GM12873 (cell line): ENCODE data around the gene AFTPH.

Experiments
- TF ChIP-seq, protein P1 (sequence below): IDR thresholded peaks from 2 replicates; pipeline ENCODE4 v1.5.1; 2012; ENCODE audit warnings: low read depth, mild to moderate bottlenecking, moderate library complexity, low read length, control low read depth; ENCODE audit not compliant: insufficient read depth; ENCODE audit errors: missing control alignments

Gene AFTPH, protein sequence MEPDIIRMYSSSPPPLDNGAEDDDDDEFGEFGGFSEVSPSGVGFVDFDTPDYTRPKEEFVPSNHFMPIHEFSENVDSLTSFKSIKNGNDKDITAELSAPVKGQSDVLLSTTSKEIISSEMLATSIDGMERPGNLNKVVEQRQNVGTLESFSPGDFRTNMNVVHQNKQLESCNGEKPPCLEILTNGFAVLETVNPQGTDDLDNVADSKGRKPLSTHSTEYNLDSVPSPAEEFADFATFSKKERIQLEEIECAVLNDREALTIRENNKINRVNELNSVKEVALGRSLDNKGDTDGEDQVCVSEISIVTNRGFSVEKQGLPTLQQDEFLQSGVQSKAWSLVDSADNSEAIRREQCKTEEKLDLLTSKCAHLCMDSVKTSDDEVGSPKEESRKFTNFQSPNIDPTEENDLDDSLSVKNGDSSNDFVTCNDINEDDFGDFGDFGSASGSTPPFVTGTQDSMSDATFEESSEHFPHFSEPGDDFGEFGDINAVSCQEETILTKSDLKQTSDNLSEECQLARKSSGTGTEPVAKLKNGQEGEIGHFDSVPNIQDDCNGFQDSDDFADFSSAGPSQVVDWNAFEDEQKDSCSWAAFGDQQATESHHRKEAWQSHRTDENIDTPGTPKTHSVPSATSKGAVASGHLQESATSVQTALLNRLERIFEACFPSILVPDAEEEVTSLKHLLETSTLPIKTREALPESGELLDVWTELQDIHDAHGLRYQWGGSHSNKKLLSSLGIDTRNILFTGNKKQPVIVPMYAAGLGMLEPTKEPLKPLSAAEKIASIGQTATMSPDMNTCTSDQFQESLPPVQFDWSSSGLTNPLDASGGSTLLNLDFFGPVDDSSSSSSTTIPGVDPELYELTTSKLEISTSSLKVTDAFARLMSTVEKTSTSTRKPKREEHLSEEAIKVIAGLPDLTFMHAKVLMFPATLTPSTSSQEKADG

DNA sequence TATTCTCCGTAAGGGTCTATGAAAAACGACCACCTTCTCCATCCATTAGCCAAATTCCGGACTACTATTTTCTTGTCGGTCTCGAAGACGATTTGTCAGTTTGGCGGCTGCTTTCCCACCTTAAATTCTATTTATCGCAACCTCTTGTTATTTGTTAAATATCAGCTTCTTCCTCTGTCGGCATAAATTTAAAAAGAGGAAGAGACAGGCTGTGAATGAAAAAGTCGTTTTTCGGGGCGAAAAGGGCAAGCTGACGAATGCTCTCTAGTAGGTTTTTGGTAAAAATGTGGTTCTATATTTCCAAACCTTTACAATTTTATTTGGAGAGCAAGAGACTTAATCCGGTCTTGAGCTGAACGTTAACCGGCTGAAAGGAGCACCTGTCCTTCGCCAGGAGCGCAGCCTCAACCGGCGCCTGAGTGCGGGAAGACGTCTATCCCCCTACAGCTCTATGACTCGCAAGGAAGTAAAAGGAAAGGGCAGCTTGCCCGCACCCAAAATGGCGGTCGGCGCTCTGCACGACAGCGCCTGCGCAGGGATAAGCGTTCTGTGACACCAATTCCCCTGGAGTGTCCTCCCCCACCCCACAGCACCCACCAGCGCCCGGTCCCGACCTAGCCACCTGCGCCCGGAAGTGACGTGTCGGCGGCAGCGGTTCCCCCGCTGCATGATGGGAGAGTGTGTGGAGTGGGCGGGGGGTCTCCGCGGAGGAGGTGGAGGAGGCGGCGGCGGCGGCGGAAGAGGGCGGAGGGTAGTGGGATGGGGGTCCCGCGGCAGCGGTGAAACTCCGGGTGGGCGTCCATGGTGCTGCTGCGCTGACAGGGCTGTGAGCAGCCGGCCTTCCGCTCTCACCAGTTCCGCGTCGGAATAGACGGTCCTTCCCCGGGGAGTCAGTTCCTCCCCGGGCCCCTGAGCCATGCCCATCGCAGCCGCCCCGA is at the start of gene AFTPH:
Gene AFTPH (plus strand): TSS at position 663 of the 938 bp plus-strand sequence. CDS start 27,147 bp downstream, outside the sequence.
- TF ChIP-seq, protein P1, sequence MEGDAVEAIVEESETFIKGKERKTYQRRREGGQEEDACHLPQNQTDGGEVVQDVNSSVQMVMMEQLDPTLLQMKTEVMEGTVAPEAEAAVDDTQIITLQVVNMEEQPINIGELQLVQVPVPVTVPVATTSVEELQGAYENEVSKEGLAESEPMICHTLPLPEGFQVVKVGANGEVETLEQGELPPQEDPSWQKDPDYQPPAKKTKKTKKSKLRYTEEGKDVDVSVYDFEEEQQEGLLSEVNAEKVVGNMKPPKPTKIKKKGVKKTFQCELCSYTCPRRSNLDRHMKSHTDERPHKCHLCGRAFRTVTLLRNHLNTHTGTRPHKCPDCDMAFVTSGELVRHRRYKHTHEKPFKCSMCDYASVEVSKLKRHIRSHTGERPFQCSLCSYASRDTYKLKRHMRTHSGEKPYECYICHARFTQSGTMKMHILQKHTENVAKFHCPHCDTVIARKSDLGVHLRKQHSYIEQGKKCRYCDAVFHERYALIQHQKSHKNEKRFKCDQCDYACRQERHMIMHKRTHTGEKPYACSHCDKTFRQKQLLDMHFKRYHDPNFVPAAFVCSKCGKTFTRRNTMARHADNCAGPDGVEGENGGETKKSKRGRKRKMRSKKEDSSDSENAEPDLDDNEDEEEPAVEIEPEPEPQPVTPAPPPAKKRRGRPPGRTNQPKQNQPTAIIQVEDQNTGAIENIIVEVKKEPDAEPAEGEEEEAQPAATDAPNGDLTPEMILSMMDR = no peak

GRCh38 chr2:64474636-64475035 is 49.5 kb upstream of the AFTPH start:
- TF ChIP-seq, protein P1 = no peak

DNA sequence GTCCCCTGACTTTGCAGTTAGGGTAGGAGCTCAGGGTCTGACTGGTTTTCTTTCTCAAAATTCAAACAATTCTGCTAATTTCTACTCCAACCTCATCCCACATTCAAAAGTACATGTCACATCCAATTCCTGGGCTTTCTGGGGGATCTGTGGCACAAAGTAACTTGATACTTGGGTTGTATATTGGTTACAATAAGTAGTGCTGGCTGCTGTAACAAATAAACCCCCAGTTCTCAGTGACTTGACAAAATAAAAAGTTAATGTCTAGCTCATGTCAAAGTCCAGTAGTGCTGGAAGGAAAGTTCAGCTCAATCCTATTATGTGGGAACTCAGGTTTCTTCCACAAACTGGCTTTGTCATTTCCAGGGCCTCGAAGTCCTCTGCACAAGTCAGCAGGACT is 47.1 kb upstream of the AFTPH start:
- TF ChIP-seq, protein P1 = no peak

GRCh38 chr2:64477979-64478378 is 46.1 kb upstream of the AFTPH start:
- TF ChIP-seq, protein P1 = no peak

DNA sequence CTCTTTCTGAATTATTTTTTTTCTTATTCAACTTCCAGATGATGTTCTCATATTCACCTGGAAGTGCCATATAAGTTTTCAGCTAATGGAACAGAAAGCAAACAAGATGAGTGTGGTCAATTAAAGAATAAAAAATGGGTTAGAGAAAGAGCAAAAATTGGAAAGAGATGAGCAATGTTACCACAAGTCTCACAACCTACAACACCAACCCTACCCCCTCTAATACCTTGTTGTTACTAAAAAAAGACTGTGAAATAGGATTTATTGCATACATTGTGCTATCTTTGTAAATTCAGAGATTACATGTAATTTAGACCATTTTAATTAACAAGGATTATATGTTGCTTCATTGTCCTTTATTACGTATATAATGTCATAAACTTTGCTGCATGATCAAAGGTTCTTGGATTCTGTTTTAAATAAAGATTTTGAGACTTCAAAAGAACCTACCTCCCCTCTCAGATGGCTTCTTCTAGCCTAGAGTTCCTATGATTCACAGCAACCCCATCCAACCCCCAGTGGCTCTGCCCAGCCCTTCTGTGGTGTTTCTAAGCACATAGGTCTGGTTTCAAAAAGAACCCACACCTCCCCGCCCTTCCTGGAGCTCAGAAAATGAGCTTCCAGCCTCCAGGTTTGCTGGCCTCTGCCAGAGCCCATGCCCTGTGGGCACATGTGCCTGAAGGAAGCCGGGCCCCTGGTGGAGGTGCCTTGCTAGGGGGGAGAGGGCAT is 45.5 kb upstream of the AFTPH start:
- TF ChIP-seq, protein P1 = no peak

- TF ChIP-seq, protein P1 = no peak
Measured at GRCh38 chr2:64479259-64480117, 44.6 kb upstream of the AFTPH start.
